ENCODE data around the gene PRUNE1.
A peak's percentile ranks its signal among the peaks of the same experiment; 100 is the strongest.

The PRUNE1 gene

DNA sequence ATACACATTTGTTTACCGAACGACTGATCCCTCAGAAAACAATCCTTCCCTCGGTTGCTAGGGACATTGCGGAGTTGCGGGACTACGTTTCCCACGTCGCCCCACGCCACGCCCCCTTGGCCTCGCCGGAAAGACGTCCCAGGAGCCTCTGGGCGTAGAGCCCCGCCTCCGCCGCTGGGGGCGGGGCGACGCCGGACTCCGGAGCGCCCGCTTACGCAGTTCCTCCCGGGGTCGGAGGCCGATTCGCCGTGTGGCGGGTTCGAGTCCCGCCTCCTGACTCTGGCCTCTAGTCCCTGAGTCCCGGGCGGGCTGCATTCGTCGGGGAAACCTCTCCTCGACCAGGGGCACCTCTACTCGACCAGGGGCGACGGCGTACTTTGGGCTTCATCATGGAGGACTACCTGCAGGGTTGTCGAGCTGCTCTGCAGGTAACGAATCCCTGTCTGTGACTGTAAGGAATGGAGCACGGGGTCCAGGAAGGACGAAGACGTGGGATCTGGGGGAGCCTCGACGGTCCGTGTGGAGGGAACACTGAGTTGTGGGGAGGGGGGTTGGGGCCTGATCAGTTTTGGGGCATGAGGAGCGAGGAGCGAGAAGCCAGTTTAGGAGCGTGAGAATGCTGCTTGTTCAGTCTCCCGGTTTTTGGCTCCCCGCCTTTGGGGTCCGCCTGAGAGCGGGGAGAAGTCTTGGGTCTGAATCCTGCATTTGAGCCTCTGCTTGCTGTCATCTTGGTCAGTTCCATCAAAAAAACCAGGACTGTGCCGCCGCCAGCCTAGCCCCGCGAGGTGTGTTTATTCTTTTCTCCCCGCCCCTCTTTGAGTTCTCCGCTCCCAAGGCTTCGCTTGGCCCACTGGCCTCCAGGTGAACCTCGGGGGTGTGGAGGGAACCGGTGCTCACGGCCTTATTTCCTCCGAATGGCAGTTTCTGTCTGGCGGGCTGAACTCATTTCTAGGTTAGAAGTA, at the start of gene PRUNE1:
Gene PRUNE1, plus strand, starts transcription at position 206 of the 962 bp plus-strand sequence. Its CDS starts 184 bp downstream, at position 390.
- peak; percentile 99 for DNase-seq (ENCODE audit: low spot score)

DNA sequence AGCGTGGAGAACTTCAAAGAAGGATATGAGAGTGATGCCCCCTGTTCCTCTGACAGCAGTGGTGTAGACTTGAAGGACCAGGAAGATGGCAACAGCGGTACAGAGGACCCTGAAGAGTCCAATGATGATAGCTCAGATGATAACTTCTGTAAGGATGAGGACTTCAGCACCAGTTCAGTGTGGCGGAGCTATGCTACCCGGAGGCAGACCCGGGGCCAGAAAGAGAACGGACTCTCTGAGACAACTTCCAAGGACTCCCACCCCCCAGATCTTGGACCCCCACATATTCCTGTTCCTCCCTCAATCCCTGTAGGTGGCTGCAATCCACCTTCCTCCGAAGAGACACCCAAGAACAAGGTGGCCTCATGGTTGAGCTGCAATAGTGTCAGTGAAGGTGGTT, 47.6 kb upstream of the PRUNE1 start:
- no peak for DNase-seq (ENCODE audit: low spot score)

DNA sequence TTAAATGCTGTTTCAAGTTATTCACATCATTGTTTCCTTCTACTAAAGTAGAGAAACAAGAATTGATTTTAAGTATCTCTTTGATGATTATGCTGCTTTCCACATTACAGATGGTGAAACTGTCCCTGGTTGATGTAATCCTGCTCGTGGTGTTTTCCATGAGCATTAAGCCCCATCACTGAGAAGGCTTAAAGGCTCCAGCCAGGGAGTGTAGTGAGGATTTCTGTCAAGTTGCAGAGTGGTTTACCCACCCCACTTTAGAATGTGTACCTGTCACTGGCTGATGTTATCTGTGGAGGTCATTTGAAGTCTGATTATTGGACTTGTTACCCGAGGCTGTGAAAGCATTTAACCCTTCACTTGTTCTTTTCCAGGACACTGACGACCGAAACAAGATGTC, 46.5 kb upstream of the PRUNE1 start:
- no peak for DNase-seq (ENCODE audit: low spot score)

DNA sequence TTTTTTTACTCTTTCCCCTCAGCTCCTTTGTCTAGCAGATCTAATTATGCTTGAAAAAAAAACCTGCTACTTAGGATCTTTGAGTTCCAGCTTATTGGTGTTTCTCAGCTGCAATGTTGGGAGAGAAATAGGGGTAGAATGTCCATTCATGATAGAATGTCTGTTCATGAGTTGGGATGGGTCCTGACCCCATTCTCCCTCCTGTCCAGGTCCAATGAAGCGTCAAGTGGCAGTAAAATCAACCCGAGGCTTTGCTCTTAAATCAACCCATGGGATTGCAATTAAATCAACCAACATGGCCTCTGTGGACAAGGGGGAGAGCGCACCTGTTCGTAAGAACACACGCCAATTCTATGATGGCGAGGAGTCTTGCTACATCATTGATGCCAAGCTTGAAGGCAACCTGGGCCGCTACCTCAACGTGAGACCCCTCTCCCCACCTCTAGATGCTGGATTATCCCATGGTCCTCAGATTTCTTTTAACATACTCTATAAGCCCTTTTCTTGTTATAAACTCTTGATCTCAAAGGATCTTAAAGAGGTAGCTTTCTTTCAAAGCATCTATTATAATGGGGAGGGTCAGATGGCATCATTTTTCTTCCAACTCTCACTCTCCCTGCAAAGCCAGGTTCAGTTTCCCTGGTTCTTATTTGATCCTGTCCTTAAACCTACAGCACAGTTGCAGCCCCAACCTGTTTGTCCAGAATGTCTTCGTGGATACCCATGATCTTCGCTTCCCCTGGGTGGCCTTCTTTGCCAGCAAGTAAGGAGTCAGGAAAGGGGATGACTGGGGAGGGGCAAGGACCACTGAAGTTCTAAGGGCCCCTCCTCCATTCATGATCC, 44.7 kb upstream of the PRUNE1 start:
- no peak for DNase-seq (ENCODE audit: low spot score)

DNA sequence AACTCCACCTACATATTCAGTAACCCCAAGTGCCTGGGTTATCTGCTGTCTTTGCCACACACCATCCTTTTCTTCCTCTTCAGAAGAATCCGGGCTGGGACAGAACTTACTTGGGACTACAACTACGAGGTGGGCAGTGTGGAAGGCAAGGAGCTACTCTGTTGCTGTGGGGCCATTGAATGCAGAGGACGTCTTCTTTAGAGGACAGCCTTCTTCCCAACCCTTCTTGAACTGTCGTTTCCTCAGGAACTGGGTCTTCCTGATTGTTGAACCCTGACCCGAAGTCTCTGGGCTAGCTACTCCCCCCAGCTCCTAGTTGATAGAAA, 44.1 kb upstream of the PRUNE1 start:
- DNase-seq (ENCODE audit: low spot score) = no peak

DNA sequence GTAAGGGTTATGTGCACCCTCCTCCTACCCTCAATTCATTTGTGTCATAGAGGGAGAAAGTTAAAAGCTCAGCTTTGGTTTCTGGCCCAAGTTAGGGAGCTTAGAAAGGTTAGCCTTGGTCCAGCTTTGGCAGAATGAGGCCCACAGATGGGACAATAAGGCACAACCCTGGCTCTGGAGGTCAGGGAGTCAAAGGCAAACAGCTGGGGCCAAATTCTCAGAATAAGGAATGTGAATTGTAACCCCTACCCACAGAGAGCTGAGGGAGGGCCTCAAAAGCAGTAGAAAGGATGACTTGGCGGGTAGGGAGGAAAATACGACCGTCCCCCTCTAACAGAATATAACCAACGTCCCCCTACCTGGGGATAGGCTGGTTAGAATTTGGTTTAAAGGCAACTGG, 42.6 kb upstream of the PRUNE1 start:
- DNase-seq (ENCODE audit: low spot score) = no peak

- DNase-seq (ENCODE audit: low spot score) = no peak
Measured at GRCh38 chr1:150966011-150966410, 42.2 kb upstream of the PRUNE1 start.

GRCh38 chr1:150967936-150968335, 40.3 kb upstream of the PRUNE1 start:
- no peak for DNase-seq (ENCODE audit: low spot score)

DNA sequence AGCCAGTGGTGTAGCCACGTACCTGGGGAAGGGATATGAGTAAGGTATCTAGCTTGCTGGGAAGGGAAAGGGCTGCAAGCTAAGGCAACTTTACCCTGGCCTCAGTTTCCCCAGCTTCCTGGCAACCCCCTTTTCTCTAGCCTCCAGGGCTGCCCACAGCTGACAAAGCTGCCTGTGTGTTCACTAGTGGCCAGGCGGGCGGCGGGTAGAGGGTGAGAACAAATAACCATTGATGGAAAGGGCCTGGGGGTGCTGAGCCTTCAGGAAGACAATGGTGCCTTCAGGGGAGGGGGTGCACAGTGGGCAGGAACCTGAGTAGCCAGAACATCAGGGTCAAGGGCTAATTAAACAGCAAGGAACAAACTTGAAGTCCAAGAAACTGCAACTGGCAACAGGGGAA, 39.8 kb upstream of the PRUNE1 start:
- no peak for DNase-seq (ENCODE audit: low spot score)

DNA sequence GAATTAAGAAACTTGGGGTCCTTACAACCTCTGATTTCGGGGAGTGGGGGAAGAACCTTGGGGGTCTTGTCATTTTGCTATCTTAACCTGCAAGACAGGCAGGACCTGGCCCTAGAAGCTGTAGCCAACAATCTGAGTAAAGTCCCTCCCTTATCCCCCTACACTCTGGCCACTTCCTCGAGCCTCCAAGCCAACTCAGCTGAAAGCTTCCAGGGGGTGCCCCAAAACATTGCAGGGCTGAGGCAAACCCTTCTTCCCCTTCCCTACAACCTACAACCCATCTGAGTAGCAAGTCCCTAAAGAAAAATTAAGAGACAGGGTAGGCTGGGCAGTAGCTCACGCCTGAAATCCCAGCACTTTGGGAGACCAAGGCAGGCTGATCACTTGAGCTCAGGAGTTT, 38.6 kb upstream of the PRUNE1 start:
- no peak for DNase-seq (ENCODE audit: low spot score)

GRCh38 chr1:150970808-150971582, 37.3 kb upstream of the PRUNE1 start:
- peak; percentile 62 for DNase-seq (ENCODE audit: low spot score)

DNA sequence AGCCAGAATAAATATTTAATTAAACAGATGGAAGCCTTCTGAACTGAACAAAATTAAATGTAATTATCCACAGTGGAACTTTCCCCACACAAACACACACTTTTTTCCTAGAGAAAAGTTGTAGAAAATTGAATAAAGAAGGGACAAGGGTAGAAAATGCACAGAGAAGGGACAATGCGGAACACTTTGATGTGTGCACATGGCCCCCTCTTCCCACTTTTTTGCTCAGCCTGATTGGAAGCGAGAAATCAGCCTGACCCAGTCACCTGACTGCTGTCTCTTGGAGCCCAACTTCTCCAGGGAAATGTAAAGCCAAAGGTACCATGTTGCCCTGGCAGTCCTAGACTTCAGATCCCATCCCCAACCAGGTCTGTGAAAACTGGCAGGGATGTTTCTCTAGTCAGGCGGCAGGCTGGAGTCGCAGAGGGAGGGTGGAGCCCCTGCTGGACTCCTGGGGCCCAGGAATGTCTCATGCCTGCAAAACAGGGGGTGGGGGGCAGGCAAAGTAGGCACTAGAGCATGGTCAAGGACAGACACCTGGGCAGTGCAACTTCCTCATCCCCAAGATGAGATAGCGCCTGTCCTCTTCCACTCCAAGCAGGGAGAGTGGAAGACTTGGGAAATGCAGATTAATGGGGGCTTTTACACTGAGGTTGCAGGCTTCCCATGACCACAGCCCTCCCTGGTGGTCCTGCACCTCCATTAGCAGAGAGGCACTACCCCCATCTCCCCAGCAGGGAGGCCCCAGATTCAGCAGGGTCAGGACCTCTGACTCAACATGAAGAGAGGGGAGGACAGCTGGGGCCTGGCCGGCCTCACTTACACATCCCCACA, 36.4 kb upstream of the PRUNE1 start:
- no peak for DNase-seq (ENCODE audit: low spot score)

DNA sequence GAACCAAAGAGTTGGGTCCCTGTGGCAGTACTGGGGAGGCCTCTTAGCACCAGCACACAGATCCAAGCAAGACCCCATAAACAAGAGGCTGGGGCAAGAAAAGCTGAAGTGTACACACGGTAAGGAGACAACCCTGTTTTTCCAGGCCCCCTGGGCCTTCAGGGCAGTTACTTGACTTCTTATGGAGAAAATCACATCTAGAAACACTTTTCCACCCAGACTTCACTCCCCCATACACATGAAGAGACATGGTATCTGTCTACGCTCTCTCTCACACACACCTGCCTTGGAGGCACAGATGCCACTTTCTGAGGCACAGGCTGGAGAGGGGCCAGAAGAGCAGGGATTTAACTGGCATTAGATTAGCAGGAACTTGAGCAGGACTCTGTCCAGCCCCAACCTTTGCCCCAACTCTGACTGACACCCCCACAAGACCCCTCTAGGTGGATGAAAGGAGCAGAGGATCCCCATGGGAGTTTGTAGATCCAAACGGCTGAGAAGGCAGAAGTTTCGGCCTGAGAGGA, 35.8 kb upstream of the PRUNE1 start:
- DNase-seq (ENCODE audit: low spot score) = no peak

DNA sequence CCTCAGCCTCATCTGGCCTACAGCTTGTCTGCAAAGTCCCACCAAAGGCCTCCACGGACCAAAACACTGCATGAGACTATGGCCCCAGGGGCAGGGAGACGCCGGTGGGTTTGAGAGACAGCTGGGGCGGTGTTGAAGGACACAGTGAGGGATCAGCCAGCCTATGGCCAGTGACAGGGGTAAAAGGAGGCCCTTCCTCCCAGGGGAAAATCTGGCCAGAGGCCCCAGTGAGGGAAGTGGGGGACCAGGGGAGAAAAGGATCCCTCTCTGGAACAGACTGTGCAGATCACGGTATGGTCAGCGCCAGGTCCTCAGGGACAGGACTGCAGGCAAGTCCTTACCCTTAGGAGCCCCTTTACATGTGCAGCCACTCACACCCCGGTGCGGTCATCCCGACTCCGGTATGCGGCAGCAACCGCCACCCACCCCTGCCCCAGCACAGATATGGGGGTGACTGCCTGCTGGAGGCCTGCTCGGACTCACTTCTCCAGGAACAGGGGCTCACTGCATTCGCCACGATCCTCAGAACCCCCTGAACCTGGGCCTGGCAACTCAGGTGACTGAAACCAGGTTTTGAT, 34.9 kb upstream of the PRUNE1 start:
- peak; percentile 30 for DNase-seq (ENCODE audit: low spot score)

GRCh38 chr1:150973836-150974579, 34.2 kb upstream of the PRUNE1 start:
- DNase-seq (ENCODE audit: low spot score) = peak; percentile 29

- DNase-seq (ENCODE audit: low spot score) = peak; percentile 87
Measured at GRCh38 chr1:150974580-150975478, 33.4 kb upstream of the PRUNE1 start, which contains the start of gene CERS2. Gene CERS2 (minus strand): TSS chr1:150974835. CDS start chr1:150969090, 5,745 bp downstream.

GRCh38 chr1:150976401-150976821, 31.8 kb upstream of the PRUNE1 start:
- no peak for DNase-seq (ENCODE audit: low spot score)

DNA sequence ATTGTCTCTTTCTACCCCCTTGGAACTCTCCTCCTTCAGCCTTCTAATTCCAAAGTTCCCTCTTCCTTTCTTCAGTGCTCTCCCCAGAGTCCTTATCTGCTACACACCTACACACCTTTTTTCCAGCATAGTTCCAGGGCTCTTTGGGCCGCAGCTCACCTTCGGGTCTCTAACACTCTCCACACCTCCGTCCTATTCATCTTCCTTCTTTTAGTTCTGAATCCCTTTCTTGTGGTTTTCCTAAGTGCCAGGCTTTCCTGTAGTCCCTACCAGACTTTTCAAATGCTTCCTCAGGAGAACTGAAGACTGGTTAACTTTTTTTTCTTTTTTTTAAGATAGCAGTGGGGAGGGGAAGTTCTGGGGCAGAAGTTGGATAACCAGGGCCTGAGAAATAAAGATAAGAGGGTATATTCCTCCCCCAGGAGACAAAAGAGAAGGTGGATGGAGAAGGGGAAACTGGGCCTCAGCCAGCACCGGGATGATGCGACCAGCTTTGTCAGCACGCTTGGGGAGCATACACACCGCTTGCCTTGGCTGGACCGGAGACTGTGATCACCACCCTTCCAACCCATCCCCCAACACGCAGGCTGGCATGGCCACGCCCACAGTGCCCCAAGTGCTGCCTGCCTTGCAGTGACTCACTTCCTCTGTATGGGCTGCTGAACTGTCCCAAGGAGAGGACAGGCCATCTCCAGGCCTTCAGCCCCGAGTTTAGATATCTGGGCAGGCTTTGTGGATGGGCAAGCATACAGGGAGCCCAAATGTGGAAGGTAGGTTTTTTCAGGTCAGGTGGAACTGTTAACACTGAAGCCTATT, 31.2 kb upstream of the PRUNE1 start:
- DNase-seq (ENCODE audit: low spot score) = peak; percentile 70
